Astrocyte (in vitro differentiated cells and primary cell): ENCODE measurements around the gene KCNK5.

ENCODE experiments used
- CTCF ChIP-seq: IDR thresholded peaks from 2 replicates; pipeline ENCODE4 v1.5.1; 2011; ENCODE audit warnings: low read depth, mild to moderate bottlenecking, inconsistent platforms, low read length, moderate library complexity; ENCODE audit not compliant: insufficient read depth
- EZH2 ChIP-seq: IDR thresholded peaks from 2 replicates; pipeline ENCODE4 v1.6.1; 2012; ENCODE audit warnings: mild to moderate bottlenecking, low read length, inconsistent platforms; ENCODE audit not compliant: insufficient read depth

GRCh38 chr6:39274903-39275302 lies 45.6 kb upstream of the KCNK5 start:
- TF ChIP-seq CTCF: no peak
- no peak for TF ChIP-seq EZH2
